Upper lobe of left lung (tissue), 4 donors: Measurements from ENCODE around the gene NUP58.

ENCODE experiments used
- CTCF ChIP-seq, 6 experiments: fragments of 450-650 bp in 4 of 6; fragments of 200-600 bp in 2 of 6; sonication (generic) in 2 of 6; IDR thresholded peaks; one replicate each; pipeline ENCODE4 v1.5.1; 2016 to 2019; ENCODE audit warnings: antibody characterized with exemption in 6 of 6
- POLR2A ChIP-seq, 4 donors: fragments of 450-650 bp; IDR thresholded peaks; one replicate each; pipeline ENCODE4 v1.5.1; 2016 to 2017; ENCODE audit warnings: antibody characterized with exemption in 4 of 4, mild to moderate bottlenecking in 2 of 4

DNA sequence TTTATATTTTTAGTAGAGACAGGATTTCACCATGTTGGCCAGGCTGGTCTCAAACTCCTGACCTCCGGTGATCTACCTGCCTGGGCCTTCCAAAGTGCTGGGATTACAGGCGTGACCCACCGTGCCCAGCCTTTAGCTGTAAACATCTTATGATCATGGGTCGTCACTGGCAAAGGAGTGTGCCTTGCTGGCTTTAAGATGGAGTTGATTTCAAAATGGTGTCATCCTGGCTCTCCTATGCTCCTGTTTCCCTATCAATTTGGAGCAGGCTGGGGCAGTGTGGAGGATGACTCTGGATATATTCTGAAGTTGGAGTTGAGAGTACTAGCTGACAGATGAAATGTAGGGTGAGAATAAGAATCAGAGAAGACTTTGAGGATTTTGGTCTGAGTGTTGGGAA, 51.9 kb downstream of the NUP58 start:
- TF ChIP-seq POLR2A (IDR thresholded peaks at IDR 0.05) (no peak), CTCF (IDR thresholded peaks at IDR 0.05) (no peak)
